Gastroesophageal sphincter (tissue), 4 donors: ENCODE data around the gene MS4A18. TPM values are rescaled to one million over a fixed set of nuclear protein-coding genes. Genes with fewer than 3 reads are reported as not detected.

Experiments used
- ATAC-seq: fragments of 150-250 bp; one replicate; pipeline ENCODE4 v1.9.1; 2016; ENCODE audit warnings: mild to moderate bottlenecking, moderate library complexity
- H3K27ac ChIP-seq, 4 donors: fragments of 200-600 bp; sonication (generic) in 3 of 4; 1 replicate in 3 of 4; 2 replicates in 1 of 4; pipeline ENCODE4 v1.5.1; 2016 to 2019
- H3K27me3 ChIP-seq: fragments of 200-600 bp; sonication (generic); one replicate; pipeline ENCODE4 v1.5.1; 2019
- H3K36me3 ChIP-seq, 2 donors: fragments of 200-600 bp; sonication (generic); one replicate each; pipeline ENCODE4 v1.5.1; 2019; ENCODE audit warnings: control low read depth in 1 of 2
- H3K4me1 ChIP-seq, 3 donors: fragments of 200-600 bp; sonication (generic); 1 replicate in 2 of 3; 2 replicates in 1 of 3; pipeline ENCODE4 v1.5.1; 2016 to 2019; ENCODE audit warnings: control low read depth in 2 of 3
- H3K4me3 ChIP-seq, 2 donors: fragments of 200-600 bp; sonication (generic); one replicate each; pipeline ENCODE4 v1.5.1; 2019; ENCODE audit warnings: mild to moderate bottlenecking in 1 of 2, moderate library complexity in 1 of 2
- H3K9me3 ChIP-seq, 3 donors: fragments of 200-600 bp; sonication (generic); one replicate each; pipeline ENCODE4 v1.5.1; 2017 to 2019; ENCODE audit warnings: control low read depth in 2 of 3
- EP300 ChIP-seq: sonication (generic); formaldehyde crosslinking; IDR thresholded peaks from one replicate; pipeline ENCODE4 v1.6.1; 2017; ENCODE audit warnings: antibody characterized with exemption, mild to moderate bottlenecking
- POLR2A ChIP-seq, 2 donors: fragments of 450-650 bp; IDR thresholded peaks; one replicate each; pipeline ENCODE4 v1.6.1; 2017; ENCODE audit warnings: antibody characterized with exemption in 2 of 2, mild to moderate bottlenecking in 2 of 2, moderate library complexity in 1 of 2
- POLR2AphosphoS5 ChIP-seq: sonication (generic); formaldehyde crosslinking; IDR thresholded peaks from one replicate; pipeline ENCODE4 v1.6.1; 2017; ENCODE audit warnings: antibody characterized with exemption
- WGBS, 2 donors: methylation state at CpG; one replicate each; pipeline ENCODE4 v1.1.5; 2018; ENCODE audit warnings: low coverage in 1 of 2; 5-methylcytosine and 5-hydroxymethylcytosine counted together
- total RNA-seq, 4 donors: library from RNA; depleted of rRNA; stranded (reverse); fragments of >200 nt; gene quantifications; one replicate each; pipeline ENCODE4 v1.1.0, GENCODE V29; 2016
- TF ChIP-seq, protein P1 (sequence below), 4 experiments: fragments of 200-600 bp in 2 of 4; fragments of 450-650 bp in 2 of 4; sonication (generic) in 1 of 4; IDR thresholded peaks; one replicate each; pipeline ENCODE4 v1.5.1; 2017 to 2019; ENCODE audit warnings: antibody characterized with exemption in 4 of 4, mild to moderate bottlenecking in 2 of 4, moderate library complexity in 2 of 4

Gene MS4A18
- total RNA-seq, 4 donors from 2014 or later, result not detected

DNA sequence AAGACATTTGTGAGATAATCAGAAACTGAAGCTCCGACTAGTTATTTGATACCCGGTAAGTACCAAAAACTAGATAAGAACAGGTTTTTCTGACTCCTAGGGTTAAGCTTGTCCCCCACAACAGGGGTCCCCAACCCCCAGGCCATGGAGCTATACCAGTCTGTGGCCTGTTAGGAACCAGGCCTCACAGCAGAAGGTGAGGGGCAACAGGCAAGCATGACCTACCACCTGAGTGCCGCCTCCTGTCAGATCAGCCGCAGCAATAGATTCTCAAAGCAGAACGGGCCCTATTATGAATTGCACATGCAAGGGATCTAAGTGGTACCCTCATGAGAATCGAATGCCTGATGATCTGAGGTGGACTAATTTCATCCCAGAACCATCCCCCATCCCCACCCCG, 59.4 kb downstream of the MS4A18 start:
- Histone ChIP-seq H3K9me3 (no peaks in the 10 kb centered on the region), H3K36me3 (no peaks in the 10 kb centered on the region), H3K27ac (no peak overlapping the region), H3K4me3 (no peak overlapping the region), H3K27me3 (no peaks in the 10 kb centered on the region), H3K4me1 (peaks cover 2 to 31% (median 9%) of the 10 kb centered on the region in 3 donors)
- WGBS, 2 donors, result 92 to 100% methylated on average over 1 to 2 of the region's 7 CpGs
- TF ChIP-seq POLR2A (IDR thresholded peaks at IDR 0.05) (no peak), POLR2AphosphoS5 (no peak), EP300 (no peak)
- TF ChIP-seq, protein P1, sequence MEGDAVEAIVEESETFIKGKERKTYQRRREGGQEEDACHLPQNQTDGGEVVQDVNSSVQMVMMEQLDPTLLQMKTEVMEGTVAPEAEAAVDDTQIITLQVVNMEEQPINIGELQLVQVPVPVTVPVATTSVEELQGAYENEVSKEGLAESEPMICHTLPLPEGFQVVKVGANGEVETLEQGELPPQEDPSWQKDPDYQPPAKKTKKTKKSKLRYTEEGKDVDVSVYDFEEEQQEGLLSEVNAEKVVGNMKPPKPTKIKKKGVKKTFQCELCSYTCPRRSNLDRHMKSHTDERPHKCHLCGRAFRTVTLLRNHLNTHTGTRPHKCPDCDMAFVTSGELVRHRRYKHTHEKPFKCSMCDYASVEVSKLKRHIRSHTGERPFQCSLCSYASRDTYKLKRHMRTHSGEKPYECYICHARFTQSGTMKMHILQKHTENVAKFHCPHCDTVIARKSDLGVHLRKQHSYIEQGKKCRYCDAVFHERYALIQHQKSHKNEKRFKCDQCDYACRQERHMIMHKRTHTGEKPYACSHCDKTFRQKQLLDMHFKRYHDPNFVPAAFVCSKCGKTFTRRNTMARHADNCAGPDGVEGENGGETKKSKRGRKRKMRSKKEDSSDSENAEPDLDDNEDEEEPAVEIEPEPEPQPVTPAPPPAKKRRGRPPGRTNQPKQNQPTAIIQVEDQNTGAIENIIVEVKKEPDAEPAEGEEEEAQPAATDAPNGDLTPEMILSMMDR (IDR thresholded peaks at IDR 0.05), result no peak
- no peak for ATAC-seq

DNA sequence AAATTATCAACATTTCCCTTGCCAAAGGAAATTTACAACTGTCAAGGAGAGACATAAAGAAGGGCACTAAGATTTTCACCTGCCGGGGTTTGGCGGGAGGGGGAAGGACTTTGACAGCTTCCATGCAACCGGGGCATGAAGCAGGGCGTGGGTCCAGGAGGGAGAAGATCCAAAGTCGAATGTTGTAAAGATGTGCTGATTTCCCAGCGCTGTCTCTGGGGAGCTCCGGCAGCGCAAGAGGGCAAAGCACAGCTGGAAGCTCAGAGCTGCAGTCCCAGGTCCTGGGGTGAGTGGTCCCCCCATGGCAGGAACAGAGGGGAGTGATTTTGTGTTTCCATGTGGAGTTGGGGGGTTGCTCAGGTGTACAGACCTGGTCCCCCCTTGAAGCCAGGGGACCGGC, 60.6 kb downstream of the MS4A18 start, which contains the start of gene MS4A10:
MS4A10 (plus strand) TSS at position 198 of the 400 bp plus-strand sequence. CDS start 5,003 bp downstream, outside the sequence.
- 52% methylated on average over 4 of the region's 9 CpGs; no CpG with 5 or more reads in 1 of the 2 donors for WGBS, 2 donors

DNA sequence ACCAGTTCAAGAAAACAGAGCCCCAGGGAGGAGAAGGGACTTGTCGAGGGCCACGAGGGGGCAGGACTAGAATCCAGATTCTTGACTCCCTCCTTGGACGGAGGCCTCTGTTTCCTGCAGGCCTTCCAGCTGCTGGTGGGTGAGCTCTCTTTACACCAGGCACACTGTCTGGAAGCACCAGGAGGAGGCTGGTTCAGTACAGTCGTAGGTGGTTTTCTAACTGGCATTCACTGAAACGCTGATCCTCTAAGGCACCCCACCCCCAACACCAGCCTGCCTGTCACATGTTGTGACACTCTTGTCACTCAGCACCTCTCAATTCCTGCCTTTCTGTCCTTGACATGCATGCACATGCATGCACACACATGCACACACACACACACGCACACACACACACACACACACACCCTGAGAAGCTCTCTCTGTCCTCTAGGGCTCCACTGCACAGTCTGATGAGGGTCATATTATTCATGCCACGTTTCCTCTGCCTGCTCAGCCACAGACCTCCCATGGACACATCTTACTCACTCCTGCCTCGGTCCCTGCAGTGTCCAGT, 61.4 kb downstream of the MS4A18 start:
- no peak overlapping the region for H3K4me3 ChIP-seq
- WGBS, 2 donors, result 47% methylated on average over 7 of the region's 8 CpGs; no CpG with 5 or more reads in 1 of the 2 donors
- no peaks in the 10 kb centered on the region for H3K27me3 ChIP-seq
- H3K4me1 ChIP-seq, result peaks cover 2 to 31% (median 9%) of the 10 kb centered on the region in 3 donors
- H3K36me3 ChIP-seq, result no peaks in the 10 kb centered on the region
- TF ChIP-seq POLR2AphosphoS5, result no peak
- TF ChIP-seq, protein P1 (IDR thresholded peaks at IDR 0.05), result no peak
- TF ChIP-seq POLR2A (IDR thresholded peaks at IDR 0.05), result no peak
- no peak for TF ChIP-seq EP300
- no peaks in the 10 kb centered on the region for H3K9me3 ChIP-seq
- no peak overlapping the region for H3K27ac ChIP-seq
- ATAC-seq, result no peak

More for the DNA sequence above, 60.6 kb downstream of the MS4A18 start, which contains the start of gene MS4A10:
- Histone ChIP-seq H3K4me3 (no peak within 1 kb of the TSS), H3K27me3 (no peaks in the 10 kb centered on the region), H3K9me3 (no peaks in the 10 kb centered on the region), H3K27ac (no peak within 1 kb of the TSS), H3K4me1 (peaks cover 2 to 31% (median 9%) of the 10 kb centered on the region in 3 donors), H3K36me3 (no peaks in the 10 kb centered on the region)
- no peak for TF ChIP-seq POLR2A (IDR thresholded peaks at IDR 0.05)
- TF ChIP-seq POLR2AphosphoS5, result no peak
- TF ChIP-seq, protein P1 (IDR thresholded peaks at IDR 0.05), result no peak
- TF ChIP-seq EP300, result no peak
- no peak for ATAC-seq

DNA sequence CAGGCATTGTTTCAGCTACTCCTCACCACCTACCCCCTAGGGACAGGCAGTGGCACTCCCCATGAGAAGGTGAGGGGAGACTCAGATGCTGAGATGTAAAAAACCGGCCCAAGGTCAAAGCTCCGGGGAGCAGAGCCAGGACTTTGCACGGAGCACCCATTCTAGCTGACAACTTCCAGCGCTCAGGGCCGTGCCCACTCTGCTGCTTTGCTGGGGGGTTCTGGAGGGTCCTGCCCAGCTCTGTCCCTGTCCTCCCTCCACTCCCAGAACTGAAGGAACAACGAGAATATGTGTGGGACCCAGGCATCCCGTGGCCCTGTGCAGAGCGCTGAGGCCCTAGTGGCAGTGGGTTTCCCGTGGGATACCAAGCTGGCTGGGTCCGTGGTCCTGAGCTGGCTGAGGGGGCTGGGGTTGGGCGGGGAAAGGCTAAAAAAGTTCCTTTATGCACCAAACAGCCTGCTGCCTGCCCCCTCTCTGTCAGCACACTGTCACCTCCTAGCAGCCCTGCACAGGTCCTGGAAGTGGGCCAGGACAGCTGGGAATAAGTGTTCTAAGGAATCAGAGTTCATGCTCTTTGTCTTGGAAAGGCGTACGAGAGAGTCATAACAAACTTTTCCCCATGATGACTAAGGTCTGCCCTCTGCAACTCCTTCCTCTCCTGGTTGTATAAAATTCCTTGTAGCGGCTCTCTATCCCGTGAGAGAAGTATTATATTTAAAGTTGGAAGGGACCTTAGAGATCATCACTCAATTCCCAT, 62.5 kb downstream of the MS4A18 start:
- no peaks in the 10 kb centered on the region for H3K36me3 ChIP-seq
- 24% methylated on average over 8 of the region's 15 CpGs; no CpG with 5 or more reads in 1 of the 2 donors for WGBS, 2 donors
- peak overlapping the region in 2 of 4 donors; percentile 46 to 57 for H3K27ac ChIP-seq
- H3K27me3 ChIP-seq, result no peaks in the 10 kb centered on the region
- peaks cover 2 to 31% (median 9%) of the 10 kb centered on the region in 3 donors for H3K4me1 ChIP-seq
- no peak overlapping the region for H3K4me3 ChIP-seq
- TF ChIP-seq, protein P1 (IDR thresholded peaks at IDR 0.05), result no peak
- TF ChIP-seq POLR2AphosphoS5, result peak; percentile 74
- peak; percentile 73 for ATAC-seq
- H3K9me3 ChIP-seq, result no peaks in the 10 kb centered on the region
